IMR-90 (cell line): ENCODE measurements around the gene DDIAS. TPM values are rescaled to one million over a fixed set of nuclear protein-coding genes. Genes with fewer than 3 reads are reported as not detected.
A peak's percentile ranks its signal among the peaks of the same experiment; 100 is the strongest.

ENCODE experiments used
- ATAC-seq: fragments of 200-7000 bp; cut with Tn5 transposase; 2 replicates; pipeline ENCODE4 v1.9.1; 2020; ENCODE audit warnings: low read depth, mild to moderate bottlenecking, moderate library complexity
- BruUV-seq: library from RNA; stranded (reverse); fragments of 400-500 nt; replicated peaks from 2 replicates; lab custom pipeline; 2021; lab: Mats Ljungman, UMichigan
- CTCF ChIA-PET: fragments of 300-600 bp; formaldehyde crosslinking; extraction: SDS; loops from one replicate; lab custom pipeline; 2021; ENCODE audit warnings: antibody characterized with exemption; lab: Yijun Ruan, JAX
- POLR2A ChIA-PET: fragments of 300-600 bp; sonication (Branson Sonifier 250); formaldehyde crosslinking; loops from one replicate; lab custom pipeline; 2022; ENCODE audit warnings: antibody characterized with exemption; ENCODE audit not compliant: unreplicated experiment; lab: Charles Lee
- DNase-seq: peaks from one replicate; pipeline ENCODE4 v3.0.0; 2013
- H2AFZ ChIP-seq: replicated peaks from 2 replicates; pipeline ENCODE3; 2013; ENCODE audit warnings: low read length, mild to moderate bottlenecking; ENCODE audit not compliant: poor library complexity
- H2AK5ac ChIP-seq: 2 replicates; pipeline ENCODE4 v1.6.1; 2013; ENCODE audit warnings: low read depth, low read length, inconsistent platforms
- H2AK9ac ChIP-seq: replicated peaks from 2 replicates; pipeline ENCODE3; 2013; ENCODE audit warnings: mild to moderate bottlenecking, low read depth, low read length, moderate library complexity; ENCODE audit not compliant: poor library complexity
- H2BK120ac ChIP-seq: 2 replicates; pipeline ENCODE4 v1.6.1; 2013; ENCODE audit warnings: low read depth, low read length, inconsistent platforms
- H2BK15ac ChIP-seq: 3 replicates; pipeline ENCODE4 v1.6.1; 2013; ENCODE audit warnings: low read depth, low read length, inconsistent platforms
- H2BK20ac ChIP-seq: 2 replicates; pipeline ENCODE4 v1.6.1; 2013; ENCODE audit warnings: low read depth, mild to moderate bottlenecking, inconsistent platforms, low read length, moderate library complexity
- H2BK5ac ChIP-seq: 2 replicates; pipeline ENCODE4 v1.6.1; 2013; ENCODE audit warnings: mild to moderate bottlenecking, low read depth, low read length, inconsistent platforms; ENCODE audit not compliant: poor library complexity, severe bottlenecking
- H3K14ac ChIP-seq: replicated peaks from 2 replicates; pipeline ENCODE4 v1.6.1; 2013; ENCODE audit warnings: low read depth, low read length, inconsistent platforms
- H3K18ac ChIP-seq: 2 replicates; pipeline ENCODE4 v1.6.1; 2013; ENCODE audit warnings: low read depth, low read length, control low read depth
- H3K23ac ChIP-seq: 2 replicates; pipeline ENCODE4 v1.6.1; 2013; ENCODE audit warnings: low read depth, low read length, inconsistent platforms
- H3K27ac ChIP-seq: 2 replicates; pipeline ENCODE4 v1.5.1; 2013; ENCODE audit warnings: mild to moderate bottlenecking, control low read depth, low read length; ENCODE audit not compliant: insufficient read depth
- H3K27me3 ChIP-seq: 2 replicates; pipeline ENCODE4 v1.6.1; 2013; ENCODE audit warnings: low read length; ENCODE audit not compliant: control insufficient read depth, insufficient read depth
- H3K36me3 ChIP-seq: 2 replicates; pipeline ENCODE4 v1.6.1; 2013; ENCODE audit warnings: low read length, mixed read lengths; ENCODE audit not compliant: control insufficient read depth, insufficient read depth
- H3K4ac ChIP-seq: 2 replicates; pipeline ENCODE4 v1.6.1; 2013; ENCODE audit warnings: low read depth, low read length, inconsistent platforms
- H3K4me1 ChIP-seq: 2 replicates; pipeline ENCODE4 v1.6.1; 2013; ENCODE audit warnings: low read length, mixed read lengths; ENCODE audit not compliant: control insufficient read depth, insufficient read depth
- H3K4me2 ChIP-seq: 2 replicates; pipeline ENCODE4 v1.6.1; 2013; ENCODE audit warnings: low read depth, mild to moderate bottlenecking, control low read depth, low read length, moderate library complexity
- H3K4me3 ChIP-seq: 2 replicates; pipeline ENCODE4 v1.5.1; 2013; ENCODE audit warnings: low read depth, mild to moderate bottlenecking, control low read depth, low read length, moderate library complexity; ENCODE audit not compliant: insufficient read depth
- H3K56ac ChIP-seq: 2 replicates; pipeline ENCODE4 v1.6.1; 2013; ENCODE audit warnings: low read length, inconsistent platforms; ENCODE audit not compliant: insufficient read depth; ENCODE audit errors: extremely low read depth
- H3K79me1 ChIP-seq, 2 experiments: 2 replicates each; pipeline ENCODE4 v1.6.1; 2013; ENCODE audit warnings: low read length in 2 of 2, inconsistent platforms in 1 of 2, low read depth in 1 of 2
- H3K9ac ChIP-seq: 2 replicates; pipeline ENCODE4 v1.6.1; 2013; ENCODE audit warnings: low read depth, low read length, control low read depth
- H3K9me1 ChIP-seq: 2 replicates; pipeline ENCODE4 v1.6.1; 2013; ENCODE audit warnings: low read length, inconsistent platforms; ENCODE audit not compliant: insufficient read depth
- H3K9me3 ChIP-seq: 2 replicates; pipeline ENCODE4 v1.6.1; 2013; ENCODE audit warnings: low read length; ENCODE audit not compliant: control insufficient read depth, insufficient read depth
- H4K20me1 ChIP-seq: 2 replicates; pipeline ENCODE4 v1.6.1; 2013; ENCODE audit warnings: low read length, inconsistent platforms; ENCODE audit not compliant: insufficient read depth
- H4K5ac ChIP-seq: 2 replicates; pipeline ENCODE4 v1.6.1; 2013; ENCODE audit warnings: mild to moderate bottlenecking, low read depth, low read length, control low read depth
- H4K8ac ChIP-seq, 2 experiments: 2 replicates each; pipeline ENCODE4 v1.6.1; 2013; ENCODE audit warnings: low read depth in 2 of 2, low read length in 2 of 2, control low read depth in 1 of 2, inconsistent platforms in 1 of 2
- H4K91ac ChIP-seq: 2 replicates; pipeline ENCODE4 v1.6.1; 2013; ENCODE audit warnings: low read depth, low read length, inconsistent platforms; ENCODE audit not compliant: insufficient read depth
- BHLHE40 ChIP-seq: fragments of 150-350 bp; IDR thresholded peaks from 2 replicates; pipeline ENCODE4 v1.6.1; 2016; ENCODE audit warnings: mild to moderate bottlenecking, low read depth, low read length
- CEBPB ChIP-seq: IDR thresholded peaks from 2 replicates; pipeline ENCODE4 v1.6.1; 2012; ENCODE audit warnings: low read depth, low read length, improper control_type of control experiment
- CHD1 ChIP-seq: IDR thresholded peaks from 2 replicates; pipeline ENCODE4 v1.6.1; 2012; ENCODE audit warnings: low read depth, low read length, improper control_type of control experiment
- ELK1 ChIP-seq: fragments of 150-350 bp; IDR thresholded peaks from 2 replicates; pipeline ENCODE4 v1.6.1; 2016; ENCODE audit warnings: low read depth, mild to moderate bottlenecking, low read length, moderate library complexity, borderline replicate concordance
- FOS ChIP-seq: fragments of 150-350 bp; IDR thresholded peaks from 2 replicates; pipeline ENCODE4 v1.6.1; 2016; ENCODE audit warnings: low read depth, low read length
- MAFK ChIP-seq: IDR thresholded peaks from 2 replicates; pipeline ENCODE4 v1.6.1; 2012; ENCODE audit warnings: low read depth, low read length, improper control_type of control experiment
- MAZ ChIP-seq: IDR thresholded peaks from 2 replicates; pipeline ENCODE4 v1.6.1; 2012; ENCODE audit warnings: low read depth, mild to moderate bottlenecking, low read length, improper control_type of control experiment, moderate library complexity, borderline replicate concordance
- MXI1 ChIP-seq: IDR thresholded peaks from 2 replicates; pipeline ENCODE4 v1.6.1; 2012; ENCODE audit warnings: low read depth, mild to moderate bottlenecking, low read length, moderate library complexity, borderline replicate concordance
- NFE2L2 ChIP-seq: fragments of 150-350 bp; IDR thresholded peaks from 2 replicates; pipeline ENCODE4 v1.6.1; 2016; ENCODE audit warnings: low read depth, mild to moderate bottlenecking, low read length
- POLR2A ChIP-seq: IDR thresholded peaks from 2 replicates; pipeline ENCODE4 v1.6.1; 2012; ENCODE audit warnings: mild to moderate bottlenecking, low read depth, low read length
- RAD21 ChIP-seq: IDR thresholded peaks from 2 replicates; pipeline ENCODE4 v1.6.1; 2012; ENCODE audit warnings: low read length, improper control_type of control experiment
- RCOR1 ChIP-seq: IDR thresholded peaks from 2 replicates; pipeline ENCODE4 v1.6.1; 2012; ENCODE audit warnings: mild to moderate bottlenecking, low read length, improper control_type of control experiment; ENCODE audit not compliant: insufficient replicate concordance
- RFX5 ChIP-seq: IDR thresholded peaks from 2 replicates; pipeline ENCODE4 v1.8.0; 2012; ENCODE audit warnings: low read depth, mild to moderate bottlenecking, low read length, moderate library complexity
- SMC3 ChIP-seq: fragments of 150-350 bp; IDR thresholded peaks from 2 replicates; pipeline ENCODE4 v1.6.1; 2016; ENCODE audit warnings: low read depth, mild to moderate bottlenecking, antibody characterized with exemption, low read length, moderate library complexity
- USF2 ChIP-seq: fragments of 150-350 bp; IDR thresholded peaks from 2 replicates; pipeline ENCODE4 v1.6.1; 2017; ENCODE audit warnings: mild to moderate bottlenecking, antibody characterized with exemption, low read length, low read depth
- WGBS, 2 experiments: methylation state at CpG; one replicate each; pipeline versions ENCODE4 v1.1.5 to v1.1.7; 2013; ENCODE audit warnings: missing lambda C conversion rate in 2 of 2; ENCODE audit not compliant: insufficient read length in 1 of 2; ENCODE audit errors: extremely low coverage in 2 of 2; 5-methylcytosine and 5-hydroxymethylcytosine counted together
- dilution Hi-C: fragments of 300-500 bp; cut with HindIII; formaldehyde crosslinking; loops from one replicate; pipeline ENCODE4 v1.14.3; 2018; ENCODE audit warnings: low sequenced_read_pairs; ENCODE audit not compliant: unreplicated experiment
- in situ Hi-C: fragments of 300-500 bp; cut with MboI; formaldehyde crosslinking; loops from 3 replicates; pipeline ENCODE4 v1.14.3; 2019; ENCODE audit warnings: low sequenced_read_pairs, inconsistent platforms, mixed read lengths
- intact Hi-C: fragments of 100-400 bp; cut with micrococcal nuclease; formaldehyde crosslinking; loops from 2 replicates; pipeline ENCODE4 v1.10.0; 2022
- polyA plus RNA-seq, 3 experiments: library from polyadenylated mRNA; depleted of rRNA; stranded (reverse); fragments of >200 nt; gene quantifications; 2 replicates each; pipeline ENCODE4 v1.2.3, GENCODE V29; 2012; ENCODE audit warnings: low replicate concordance in 1 of 3
- total RNA-seq: library from RNA; depleted of rRNA; stranded (reverse); fragments of >200 nt; gene quantifications from 2 replicates; pipeline ENCODE4 v1.2.3, GENCODE V29; 2012
- TF ChIP-seq, protein P1 (sequence below): conservative IDR thresholded peaks from 2 replicates; pipeline ENCODE4 v1.5.1; 2012; ENCODE audit warnings: mild to moderate bottlenecking, low read depth, low read length, improper control_type of control experiment

The DDIAS gene
- total and polyA plus RNA-seq, 2 of the 4 experiments (the other 2 are of a cell fraction) = 4.3 to 15.8 TPM

DNA sequence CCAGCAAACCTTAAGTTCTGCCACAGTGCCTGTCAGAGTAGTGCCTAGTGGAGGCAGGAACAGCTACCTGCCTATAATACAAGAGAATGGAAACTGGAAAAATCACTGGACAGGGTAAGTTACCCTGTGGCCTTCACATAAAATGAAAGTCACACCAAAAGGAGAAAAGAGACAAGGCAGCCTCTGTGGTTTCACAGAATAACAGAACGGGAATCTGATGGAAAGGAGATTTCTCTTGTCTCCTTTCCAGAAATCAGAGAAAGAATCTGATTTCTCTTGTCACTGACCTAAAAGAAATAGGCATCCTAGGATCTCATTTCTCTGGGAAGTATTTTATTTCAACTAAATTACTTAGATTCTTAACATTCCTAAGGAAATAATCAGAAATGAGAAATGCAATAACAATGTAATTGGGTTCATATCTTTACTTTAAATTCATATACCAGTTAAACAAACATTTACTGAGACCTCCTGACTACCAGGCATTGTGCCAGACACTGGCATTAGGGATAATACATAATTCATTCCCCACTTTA lies 42.9 kb upstream of the DDIAS start:
- H3K9me3 ChIP-seq = no peaks in the 10 kb centered on the region
- no TSS peak for BruUV-seq
- peaks cover 7% of the 10 kb centered on the region; the same call in 1 of the 2 replicates for H3K9me1 ChIP-seq

More for the DNA sequence above, 42.9 kb upstream of the DDIAS start:
- H3K23ac ChIP-seq = peak overlapping the region; percentile 83
- H2AK9ac ChIP-seq = peak overlapping the region; percentile 45
- H3K36me3 ChIP-seq = no peaks in the 10 kb centered on the region
- H2BK120ac ChIP-seq = peak overlapping the region; percentile 96
- peak overlapping the region; percentile 79 for H3K18ac ChIP-seq
- no peaks in the 10 kb centered on the region for H4K20me1 ChIP-seq
- ChIA-PET POLR2A (no interaction called here), CTCF (interaction anchor here (1.0 to 1.5 kb wide), 2 partner anchors 9 to 83 kb away, joined by 8 to 9 read pairs; no protein-coding TSS in a partner anchor)
- H4K5ac ChIP-seq = peak overlapping the region; percentile 81
- peaks cover 9% of the 10 kb centered on the region for H3K4me1 ChIP-seq
- H4K91ac ChIP-seq = peak overlapping the region; percentile 95
- no peak for TF ChIP-seq BHLHE40
- no peak for TF ChIP-seq MXI1
- no peak for TF ChIP-seq USF2
- no peak for TF ChIP-seq POLR2A
- no peak for TF ChIP-seq FOS
- no peak for TF ChIP-seq RCOR1
- TF ChIP-seq MAZ = no peak
- TF ChIP-seq, protein P1, sequence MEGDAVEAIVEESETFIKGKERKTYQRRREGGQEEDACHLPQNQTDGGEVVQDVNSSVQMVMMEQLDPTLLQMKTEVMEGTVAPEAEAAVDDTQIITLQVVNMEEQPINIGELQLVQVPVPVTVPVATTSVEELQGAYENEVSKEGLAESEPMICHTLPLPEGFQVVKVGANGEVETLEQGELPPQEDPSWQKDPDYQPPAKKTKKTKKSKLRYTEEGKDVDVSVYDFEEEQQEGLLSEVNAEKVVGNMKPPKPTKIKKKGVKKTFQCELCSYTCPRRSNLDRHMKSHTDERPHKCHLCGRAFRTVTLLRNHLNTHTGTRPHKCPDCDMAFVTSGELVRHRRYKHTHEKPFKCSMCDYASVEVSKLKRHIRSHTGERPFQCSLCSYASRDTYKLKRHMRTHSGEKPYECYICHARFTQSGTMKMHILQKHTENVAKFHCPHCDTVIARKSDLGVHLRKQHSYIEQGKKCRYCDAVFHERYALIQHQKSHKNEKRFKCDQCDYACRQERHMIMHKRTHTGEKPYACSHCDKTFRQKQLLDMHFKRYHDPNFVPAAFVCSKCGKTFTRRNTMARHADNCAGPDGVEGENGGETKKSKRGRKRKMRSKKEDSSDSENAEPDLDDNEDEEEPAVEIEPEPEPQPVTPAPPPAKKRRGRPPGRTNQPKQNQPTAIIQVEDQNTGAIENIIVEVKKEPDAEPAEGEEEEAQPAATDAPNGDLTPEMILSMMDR = no peak
- TF ChIP-seq MAFK = no peak
- TF ChIP-seq NFE2L2 = no peak
- no peak for TF ChIP-seq RAD21
- no peak for TF ChIP-seq CEBPB
- TF ChIP-seq RFX5 = no peak
- TF ChIP-seq CHD1 = no peak
- no peak for TF ChIP-seq ELK1
- no peak for TF ChIP-seq SMC3
- H3K14ac ChIP-seq = peak overlapping the region; percentile 92
- H3K79me1 ChIP-seq = peaks cover 7 to 13% of the 10 kb centered on the region in 2 experiments
- peak overlapping the region; percentile 11; the same call in 1 of the 2 replicates for H3K4me3 ChIP-seq
- peak overlapping the region; percentile 97 for H2BK5ac ChIP-seq
- no CpG with 5 or more reads among the region's 1 CpG for WGBS, 2 experiments
- H2AK5ac ChIP-seq = peak overlapping the region; percentile 96
- H3K4me2 ChIP-seq = peak overlapping the region; percentile 49
- H3K27me3 ChIP-seq = no peaks in the 10 kb centered on the region
- peak overlapping the region; percentile 2 for H2AFZ ChIP-seq
- ATAC-seq (peak; percentile 74), DNase-seq (peak; percentile 71)
- dilution Hi-C loops (no loop called here), intact Hi-C loops (no loop called here), in situ Hi-C loops (no loop called here)
- peak overlapping the region; percentile 99 for H2BK20ac ChIP-seq
- H4K8ac ChIP-seq = peak overlapping the region; percentile 85 to 92
- peak overlapping the region; percentile 84 for H3K4ac ChIP-seq
- H3K27ac ChIP-seq = peak overlapping the region; percentile 84
- peak overlapping the region; percentile 69; the same call in 2 of the 3 replicates for H2BK15ac ChIP-seq
- peak overlapping the region; percentile 96 for H3K56ac ChIP-seq
- peak overlapping the region; percentile 66 for H3K9ac ChIP-seq
